HL-60 (cell line): Measurements from ENCODE around the gene C17orf113.

Source experiments
- DNase-seq, 2 experiments: peaks; one replicate each; pipeline ENCODE4 v3.0.0-alpha.2; 2010 to 2020; ENCODE audit warnings: low read depth in 1 of 2, low spot score in 1 of 2
- H3K27ac ChIP-seq: fragments of 250-450 bp; sonication (Bioruptor Pico); replicated peaks from 2 replicates; pipeline ENCODE4 v1.5.1; 2020; ENCODE audit warnings: mild to moderate bottlenecking, moderate library complexity
- H3K27me3 ChIP-seq: fragments of 250-450 bp; sonication (Bioruptor Pico); 2 replicates; pipeline ENCODE4 v1.5.1; 2021; ENCODE audit warnings: mild to moderate bottlenecking, moderate library complexity; ENCODE audit not compliant: insufficient read depth, poor library complexity, severe bottlenecking
- H3K4me3 ChIP-seq: replicated peaks from 2 replicates; pipeline ENCODE4 v1.5.1; 2011; ENCODE audit warnings: mild to moderate bottlenecking, control low read depth, low read length; ENCODE audit not compliant: insufficient read depth
- GABPA ChIP-seq: IDR thresholded peaks from 2 replicates; pipeline ENCODE4 v1.6.1; 2012; ENCODE audit warnings: low read depth
- POLR2AphosphoS5 ChIP-seq: IDR thresholded peaks from 2 replicates; pipeline ENCODE4 v1.6.1; 2012; ENCODE audit warnings: low read depth
- SPI1 ChIP-seq: IDR thresholded peaks from 2 replicates; pipeline ENCODE4 v1.6.1; 2012; ENCODE audit warnings: low read depth, mild to moderate bottlenecking, borderline replicate concordance
- TF ChIP-seq, protein P1 (sequence below): IDR thresholded peaks from one replicate; pipeline ENCODE4 v1.5.1; 2011; ENCODE audit warnings: low read length, control low read depth, inconsistent platforms; ENCODE audit not compliant: insufficient read depth
- TF ChIP-seq, protein P2 (sequence below): IDR thresholded peaks from 2 replicates; pipeline ENCODE4 v1.6.1; 2012; ENCODE audit warnings: low read depth; ENCODE audit not compliant: insufficient replicate concordance

C17orf113 gene

DNA sequence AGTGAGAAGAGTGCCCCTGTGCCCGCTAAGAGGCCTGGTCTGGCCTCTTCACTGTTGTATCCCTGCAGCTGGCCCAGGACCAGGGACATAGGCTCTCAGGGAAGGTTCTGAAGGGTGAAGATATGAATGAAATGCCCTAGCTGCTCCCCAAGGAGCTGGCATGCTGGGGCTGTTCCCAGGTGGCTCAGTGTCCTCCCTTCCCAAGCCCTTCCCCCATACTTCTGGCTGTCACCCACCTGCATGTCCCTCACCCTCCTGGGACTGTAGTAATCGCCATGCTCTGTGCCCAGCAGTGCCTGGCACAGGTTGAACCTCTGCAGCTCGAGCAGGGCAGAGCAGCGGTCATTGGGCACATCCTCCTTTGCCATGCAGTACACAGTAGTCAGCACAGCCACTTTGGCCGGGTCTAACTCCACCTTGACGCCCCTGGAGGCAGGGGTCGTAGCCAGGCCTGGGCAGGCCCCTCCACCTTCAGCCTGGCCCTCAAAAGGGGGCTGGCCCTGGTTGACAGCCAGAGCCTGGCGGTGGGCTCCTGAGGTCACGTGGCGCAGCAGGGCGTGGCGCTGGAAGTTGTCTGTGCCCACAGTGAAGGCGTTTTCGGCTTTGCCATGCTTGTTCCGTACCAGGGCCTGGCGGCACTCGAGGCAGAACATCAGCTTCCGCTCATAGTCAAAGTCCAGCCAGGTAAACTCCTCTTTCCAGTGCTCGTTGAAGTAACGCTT lies 7.6 kb downstream of the C17orf113 start:
- Histone ChIP-seq H3K4me3 (no peak overlapping the region), H3K27ac (no peak overlapping the region), H3K27me3 (no peaks in the 10 kb centered on the region)
- no peak for DNase-seq
- TF ChIP-seq, protein P1, sequence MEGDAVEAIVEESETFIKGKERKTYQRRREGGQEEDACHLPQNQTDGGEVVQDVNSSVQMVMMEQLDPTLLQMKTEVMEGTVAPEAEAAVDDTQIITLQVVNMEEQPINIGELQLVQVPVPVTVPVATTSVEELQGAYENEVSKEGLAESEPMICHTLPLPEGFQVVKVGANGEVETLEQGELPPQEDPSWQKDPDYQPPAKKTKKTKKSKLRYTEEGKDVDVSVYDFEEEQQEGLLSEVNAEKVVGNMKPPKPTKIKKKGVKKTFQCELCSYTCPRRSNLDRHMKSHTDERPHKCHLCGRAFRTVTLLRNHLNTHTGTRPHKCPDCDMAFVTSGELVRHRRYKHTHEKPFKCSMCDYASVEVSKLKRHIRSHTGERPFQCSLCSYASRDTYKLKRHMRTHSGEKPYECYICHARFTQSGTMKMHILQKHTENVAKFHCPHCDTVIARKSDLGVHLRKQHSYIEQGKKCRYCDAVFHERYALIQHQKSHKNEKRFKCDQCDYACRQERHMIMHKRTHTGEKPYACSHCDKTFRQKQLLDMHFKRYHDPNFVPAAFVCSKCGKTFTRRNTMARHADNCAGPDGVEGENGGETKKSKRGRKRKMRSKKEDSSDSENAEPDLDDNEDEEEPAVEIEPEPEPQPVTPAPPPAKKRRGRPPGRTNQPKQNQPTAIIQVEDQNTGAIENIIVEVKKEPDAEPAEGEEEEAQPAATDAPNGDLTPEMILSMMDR = no peak
- TF ChIP-seq, protein P2, sequence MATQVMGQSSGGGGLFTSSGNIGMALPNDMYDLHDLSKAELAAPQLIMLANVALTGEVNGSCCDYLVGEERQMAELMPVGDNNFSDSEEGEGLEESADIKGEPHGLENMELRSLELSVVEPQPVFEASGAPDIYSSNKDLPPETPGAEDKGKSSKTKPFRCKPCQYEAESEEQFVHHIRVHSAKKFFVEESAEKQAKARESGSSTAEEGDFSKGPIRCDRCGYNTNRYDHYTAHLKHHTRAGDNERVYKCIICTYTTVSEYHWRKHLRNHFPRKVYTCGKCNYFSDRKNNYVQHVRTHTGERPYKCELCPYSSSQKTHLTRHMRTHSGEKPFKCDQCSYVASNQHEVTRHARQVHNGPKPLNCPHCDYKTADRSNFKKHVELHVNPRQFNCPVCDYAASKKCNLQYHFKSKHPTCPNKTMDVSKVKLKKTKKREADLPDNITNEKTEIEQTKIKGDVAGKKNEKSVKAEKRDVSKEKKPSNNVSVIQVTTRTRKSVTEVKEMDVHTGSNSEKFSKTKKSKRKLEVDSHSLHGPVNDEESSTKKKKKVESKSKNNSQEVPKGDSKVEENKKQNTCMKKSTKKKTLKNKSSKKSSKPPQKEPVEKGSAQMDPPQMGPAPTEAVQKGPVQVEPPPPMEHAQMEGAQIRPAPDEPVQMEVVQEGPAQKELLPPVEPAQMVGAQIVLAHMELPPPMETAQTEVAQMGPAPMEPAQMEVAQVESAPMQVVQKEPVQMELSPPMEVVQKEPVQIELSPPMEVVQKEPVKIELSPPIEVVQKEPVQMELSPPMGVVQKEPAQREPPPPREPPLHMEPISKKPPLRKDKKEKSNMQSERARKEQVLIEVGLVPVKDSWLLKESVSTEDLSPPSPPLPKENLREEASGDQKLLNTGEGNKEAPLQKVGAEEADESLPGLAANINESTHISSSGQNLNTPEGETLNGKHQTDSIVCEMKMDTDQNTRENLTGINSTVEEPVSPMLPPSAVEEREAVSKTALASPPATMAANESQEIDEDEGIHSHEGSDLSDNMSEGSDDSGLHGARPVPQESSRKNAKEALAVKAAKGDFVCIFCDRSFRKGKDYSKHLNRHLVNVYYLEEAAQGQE = no peak
- TF ChIP-seq GABPA (no peak), SPI1 (no peak), POLR2AphosphoS5 (no peak)

DNA sequence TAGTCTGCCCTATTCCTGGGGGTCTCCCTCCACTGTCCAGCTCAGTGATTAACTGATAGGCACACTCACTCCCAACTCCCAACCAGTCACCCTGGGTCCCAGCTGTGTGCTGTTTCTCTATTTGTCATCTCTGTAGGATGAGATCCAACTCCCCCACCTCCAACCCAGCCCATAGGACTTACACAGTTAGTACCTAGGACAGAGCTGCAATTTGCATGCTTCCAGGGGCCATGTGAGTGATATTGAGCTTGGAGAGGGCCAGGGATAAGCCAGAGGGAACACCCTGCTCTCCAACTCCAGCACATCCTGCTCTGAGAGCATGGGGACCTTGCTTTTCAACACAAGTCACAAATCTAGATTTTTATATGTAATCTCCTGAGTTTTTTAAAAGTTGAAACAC lies 8.8 kb downstream of the C17orf113 start:
- TF ChIP-seq SPI1 (no peak), GABPA (no peak), POLR2AphosphoS5 (no peak)
- TF ChIP-seq, protein P1 = no peak
- TF ChIP-seq, protein P2 = peak; percentile 21
- no peak overlapping the region for H3K27ac ChIP-seq
- no peak overlapping the region for H3K4me3 ChIP-seq
- no peak for DNase-seq
- no peaks in the 10 kb centered on the region for H3K27me3 ChIP-seq

GRCh38 chr17:42040818-42041217 lies 9.6 kb downstream of the C17orf113 start:
- TF ChIP-seq, protein P2 = no peak
- TF ChIP-seq GABPA = no peak
- no peak for TF ChIP-seq SPI1
- TF ChIP-seq, protein P1 = no peak
- TF ChIP-seq POLR2AphosphoS5 = no peak

More at GRCh38 chr17:42040818-42041217, 9.6 kb downstream of the C17orf113 start:
- Histone ChIP-seq H3K27ac (no peak overlapping the region), H3K4me3 (no peak overlapping the region), H3K27me3 (no peaks in the 10 kb centered on the region)
- DNase-seq = no peak
